HG02759 (cell line): Measurements from ENCODE around the gene ISCA2.

ENCODE experiments used
- ATAC-seq: cut with Tn5 transposase; IDR thresholded peaks from one replicate; pipeline ENCODE4 v1.9.1; 2021; ENCODE audit warnings: mild to moderate bottlenecking, moderate library complexity; ENCODE audit not compliant: unreplicated experiment

The ISCA2 gene

GRCh38 chr14:74507840-74508239 is 14.3 kb downstream of the ISCA2 start:
- ATAC-seq: no peak

- ATAC-seq: no peak
These were observed 14.7 kb downstream of the ISCA2 start for GRCh38 chr14:74508292-74508731.

GRCh38 chr14:74508844-74509428 is 15.4 kb downstream of the ISCA2 start:
- no peak for ATAC-seq

- ATAC-seq: no peak
These were observed 16.1 kb downstream of the ISCA2 start for GRCh38 chr14:74509587-74510222.

- ATAC-seq: no peak
These were observed 16.8 kb downstream of the ISCA2 start for GRCh38 chr14:74510223-74510931.

GRCh38 chr14:74510959-74511409 is 17.4 kb downstream of the ISCA2 start:
- no peak for ATAC-seq

- ATAC-seq: no peak
These were observed 18.6 kb downstream of the ISCA2 start for GRCh38 chr14:74511966-74512830.

GRCh38 chr14:74514471-74514941 is 20.9 kb downstream of the ISCA2 start:
- ATAC-seq: no peak

- no peak for ATAC-seq
These were observed 22.4 kb downstream of the ISCA2 start for GRCh38 chr14:74515891-74516412.

- ATAC-seq: no peak
These were observed 23.0 kb downstream of the ISCA2 start for GRCh38 chr14:74516451-74517160.

GRCh38 chr14:74517731-74518130 is 24.2 kb downstream of the ISCA2 start:
- no peak for ATAC-seq

- no peak for ATAC-seq
These were observed 24.7 kb downstream of the ISCA2 start for GRCh38 chr14:74518221-74518620.

- no peak for ATAC-seq
These were observed 25.9 kb downstream of the ISCA2 start for GRCh38 chr14:74519316-74520074.

- ATAC-seq: no peak
These were observed 28.2 kb downstream of the ISCA2 start for GRCh38 chr14:74521756-74522155.

- no peak for ATAC-seq
These were observed 29.2 kb downstream of the ISCA2 start for GRCh38 chr14:74522740-74523139.

- no peak for ATAC-seq
These were observed 30.7 kb downstream of the ISCA2 start for GRCh38 chr14:74524076-74524811.

GRCh38 chr14:74524812-74525135 is 31.2 kb downstream of the ISCA2 start:
- no peak for ATAC-seq

- no peak for ATAC-seq
These were observed 31.8 kb downstream of the ISCA2 start for GRCh38 chr14:74525361-74525851.
